SU-DHL-6 (cell line): ENCODE measurements around the gene CCDC134.

Experiments used
- H2AFZ ChIP-seq: fragments of 200-600 bp; sonication (generic); 2 replicates; pipeline ENCODE4 v1.6.1; 2014; ENCODE audit warnings: low read depth, mild to moderate bottlenecking, moderate library complexity, mixed read lengths, antibody characterized with exemption, low read length; ENCODE audit not compliant: severe bottlenecking
- H3F3A ChIP-seq: fragments of 200-600 bp; shearing (Covaris generic); 2 replicates; pipeline ENCODE4 v1.6.0; 2016; ENCODE audit warnings: antibody characterized with exemption, mild to moderate bottlenecking; ENCODE audit not compliant: insufficient read depth
- H3K27ac ChIP-seq: fragments of 200-600 bp; sonication (generic); 2 replicates; pipeline ENCODE4 v1.5.1; 2016; ENCODE audit warnings: low read depth, mild to moderate bottlenecking, low read length, moderate library complexity, mixed read lengths
- H3K27me3 ChIP-seq: fragments of 200-600 bp; sonication (generic), shearing (Covaris generic); 2 replicates; pipeline ENCODE4 v1.6.0; 2014; ENCODE audit warnings: mild to moderate bottlenecking, low read length
- H3K36me3 ChIP-seq: fragments of 200-600 bp; sonication (generic); 2 replicates; pipeline ENCODE4 v1.6.1; 2014; ENCODE audit warnings: mild to moderate bottlenecking, low read length, mixed read lengths
- H3K4me2 ChIP-seq: fragments of 300-600, 200-600 bp; shearing (Covaris generic), sonication (generic); 2 replicates; pipeline ENCODE4 v1.6.0; 2014; ENCODE audit warnings: low read length, low read depth, mild to moderate bottlenecking; ENCODE audit not compliant: poor library complexity, severe bottlenecking
- H3K4me3 ChIP-seq: fragments of 200-600 bp; sonication (generic); 2 replicates; pipeline ENCODE4 v1.5.1; 2014; ENCODE audit warnings: antibody characterized with exemption, low read length, mild to moderate bottlenecking, mixed read lengths; ENCODE audit not compliant: insufficient read depth, poor library complexity, severe bottlenecking
- H3K79me2 ChIP-seq: fragments of 200-600 bp; sonication (generic); 2 replicates; pipeline ENCODE4 v1.6.1; 2014; ENCODE audit warnings: mild to moderate bottlenecking, low read length, moderate library complexity; ENCODE audit not compliant: insufficient read depth
- H3K9ac ChIP-seq: fragments of 200-600 bp; sonication (generic); 2 replicates; pipeline ENCODE4 v1.7.0; 2014; ENCODE audit warnings: mild to moderate bottlenecking, low read length
- H3K9me2 ChIP-seq: fragments of 200-600 bp; sonication (generic); replicated peaks from 2 replicates; pipeline ENCODE4 v1.6.1; 2014; ENCODE audit warnings: low read length; ENCODE audit not compliant: insufficient read depth
- H3K9me3 ChIP-seq: fragments of 200-600 bp; sonication (generic); 2 replicates; pipeline ENCODE4 v1.6.1; 2014; ENCODE audit warnings: low read length, mixed read lengths; ENCODE audit not compliant: insufficient read depth
- H4K20me1 ChIP-seq: fragments of 200-600 bp; sonication (generic); 2 replicates; pipeline ENCODE4 v1.6.1; 2014; ENCODE audit warnings: low read depth, mild to moderate bottlenecking, antibody characterized with exemption, low read length, moderate library complexity, mixed read lengths
- CTCF ChIP-seq: fragments of 200-600 bp; sonication (generic); IDR thresholded peaks from one replicate; pipeline ENCODE4 v1.5.1; 2017; ENCODE audit warnings: antibody characterized with exemption, mild to moderate bottlenecking, low read length, moderate library complexity; ENCODE audit not compliant: insufficient read depth, poor library complexity, severe bottlenecking
- EZH2phosphoT487 ChIP-seq: fragments of 200-600 bp; sonication (generic), shearing (Covaris generic); conservative IDR thresholded peaks from 2 replicates; pipeline ENCODE4 v1.6.1; 2018; ENCODE audit warnings: mild to moderate bottlenecking, antibody characterized with exemption, low read length, moderate library complexity, mixed read lengths

The CCDC134 gene

GRCh38 chr22:41847300-41847699 lies 46.8 kb downstream of the CCDC134 start:
- Histone ChIP-seq H3K4me2 (no peak overlapping the region), H3K36me3 (peaks cover 10% of the 10 kb centered on the region), H3F3A (peaks cover 3% of the 10 kb centered on the region; the same call in 1 of the 2 replicates), H3K79me2 (peaks cover 98% of the 10 kb centered on the region), H3K27ac (peak overlapping the region; percentile 6; the same call in 1 of the 2 replicates), H3K9ac (no peak overlapping the region), H3K4me3 (no peak overlapping the region), H3K9me2 (no peaks in the 10 kb centered on the region), H4K20me1 (peaks cover 4% of the 10 kb centered on the region; the same call in 1 of the 2 replicates), H2AFZ (no peak overlapping the region), H3K27me3 (no peaks in the 10 kb centered on the region), H3K9me3 (no peaks in the 10 kb centered on the region)
- TF ChIP-seq EZH2phosphoT487 (no peak), CTCF (no peak)

GRCh38 chr22:41848468-41848867 lies 48.0 kb downstream of the CCDC134 start:
- no peak overlapping the region for H3K4me2 ChIP-seq
- no peak for TF ChIP-seq EZH2phosphoT487
- no peak for TF ChIP-seq CTCF
- peaks cover 8% of the 10 kb centered on the region; the same call in 1 of the 2 replicates for H3K36me3 ChIP-seq
- no peak overlapping the region for H3K4me3 ChIP-seq
- H3F3A ChIP-seq: peaks cover 3% of the 10 kb centered on the region; the same call in 1 of the 2 replicates
- H3K9me2 ChIP-seq: no peaks in the 10 kb centered on the region
- H3K9ac ChIP-seq: no peak overlapping the region; the same call in 1 of the 2 replicates
- H3K27me3 ChIP-seq: no peaks in the 10 kb centered on the region
- H4K20me1 ChIP-seq: peaks cover 8% of the 10 kb centered on the region; the same call in 1 of the 2 replicates
- peak overlapping the region; percentile 4; the same call in 1 of the 2 replicates for H3K27ac ChIP-seq
- H3K79me2 ChIP-seq: peaks cover 98% of the 10 kb centered on the region
- no peaks in the 10 kb centered on the region for H3K9me3 ChIP-seq
- no peak overlapping the region for H2AFZ ChIP-seq

- Histone ChIP-seq H3K79me2 (peaks cover 100% of the 10 kb centered on the region), H2AFZ (no peak overlapping the region), H3K9me2 (no peaks in the 10 kb centered on the region), H3K4me2 (peak overlapping the region; percentile 60), H3K9me3 (no peaks in the 10 kb centered on the region), H3K27ac (peak overlapping the region; percentile 90), H4K20me1 (peaks cover 5% of the 10 kb centered on the region; the same call in 1 of the 2 replicates), H3K36me3 (no peaks in the 10 kb centered on the region), H3F3A (peaks cover 63% of the 10 kb centered on the region), H3K4me3 (no peak overlapping the region), H3K27me3 (no peaks in the 10 kb centered on the region), H3K9ac (no peak overlapping the region)
- TF ChIP-seq CTCF: no peak
- TF ChIP-seq EZH2phosphoT487: no peak
Measured at GRCh38 chr22:41856469-41856868, 56.0 kb downstream of the CCDC134 start.
